GM06990 (cell line): ENCODE results near the gene NEK7.

Experiments used
- DNase-seq: peaks from one replicate; pipeline ENCODE4 v3.0.0-alpha.2; 2011; ENCODE audit not compliant: insufficient read length; ENCODE audit errors: extremely low read depth
- H3K27me3 ChIP-seq: replicated peaks from 2 replicates; pipeline ENCODE4 v1.6.0; 2011; ENCODE audit warnings: low read length; ENCODE audit not compliant: control insufficient read depth, insufficient read depth
- H3K36me3 ChIP-seq: 2 replicates; pipeline ENCODE4 v1.5.1; 2011; ENCODE audit warnings: low read length; ENCODE audit not compliant: control insufficient read depth, insufficient read depth
- H3K4me3 ChIP-seq: replicated peaks from 2 replicates; pipeline ENCODE4 v1.5.1; 2011; ENCODE audit warnings: low read depth, mild to moderate bottlenecking, control low read depth, low read length
- TF ChIP-seq, protein P1 (sequence below): IDR thresholded peaks from 2 replicates; pipeline ENCODE4 v1.5.1; 2011; ENCODE audit warnings: low read length, control low read depth, mild to moderate bottlenecking, inconsistent platforms; ENCODE audit not compliant: insufficient read depth, poor library complexity, severe bottlenecking

The NEK7 gene

GRCh38 chr1:198326232-198326631 is 169.4 kb downstream of the NEK7 start:
- Histone ChIP-seq H3K27me3 (no peaks in the 10 kb centered on the region), H3K36me3 (no peaks in the 10 kb centered on the region), H3K4me3 (no peak overlapping the region)
- no peak for DNase-seq
- TF ChIP-seq, protein P1, sequence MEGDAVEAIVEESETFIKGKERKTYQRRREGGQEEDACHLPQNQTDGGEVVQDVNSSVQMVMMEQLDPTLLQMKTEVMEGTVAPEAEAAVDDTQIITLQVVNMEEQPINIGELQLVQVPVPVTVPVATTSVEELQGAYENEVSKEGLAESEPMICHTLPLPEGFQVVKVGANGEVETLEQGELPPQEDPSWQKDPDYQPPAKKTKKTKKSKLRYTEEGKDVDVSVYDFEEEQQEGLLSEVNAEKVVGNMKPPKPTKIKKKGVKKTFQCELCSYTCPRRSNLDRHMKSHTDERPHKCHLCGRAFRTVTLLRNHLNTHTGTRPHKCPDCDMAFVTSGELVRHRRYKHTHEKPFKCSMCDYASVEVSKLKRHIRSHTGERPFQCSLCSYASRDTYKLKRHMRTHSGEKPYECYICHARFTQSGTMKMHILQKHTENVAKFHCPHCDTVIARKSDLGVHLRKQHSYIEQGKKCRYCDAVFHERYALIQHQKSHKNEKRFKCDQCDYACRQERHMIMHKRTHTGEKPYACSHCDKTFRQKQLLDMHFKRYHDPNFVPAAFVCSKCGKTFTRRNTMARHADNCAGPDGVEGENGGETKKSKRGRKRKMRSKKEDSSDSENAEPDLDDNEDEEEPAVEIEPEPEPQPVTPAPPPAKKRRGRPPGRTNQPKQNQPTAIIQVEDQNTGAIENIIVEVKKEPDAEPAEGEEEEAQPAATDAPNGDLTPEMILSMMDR, result no peak

- TF ChIP-seq, protein P1, result no peak
- no peaks in the 10 kb centered on the region for H3K36me3 ChIP-seq
- H3K4me3 ChIP-seq, result no peak overlapping the region
- no peak for DNase-seq
- no peaks in the 10 kb centered on the region for H3K27me3 ChIP-seq
These were observed 170.1 kb downstream of the NEK7 start for GRCh38 chr1:198326915-198327314.

GRCh38 chr1:198328458-198329032 is 171.7 kb downstream of the NEK7 start:
- no peaks in the 10 kb centered on the region for H3K36me3 ChIP-seq
- H3K27me3 ChIP-seq, result no peaks in the 10 kb centered on the region
- TF ChIP-seq, protein P1, result no peak
- no peak for DNase-seq
- no peak overlapping the region for H3K4me3 ChIP-seq

DNA sequence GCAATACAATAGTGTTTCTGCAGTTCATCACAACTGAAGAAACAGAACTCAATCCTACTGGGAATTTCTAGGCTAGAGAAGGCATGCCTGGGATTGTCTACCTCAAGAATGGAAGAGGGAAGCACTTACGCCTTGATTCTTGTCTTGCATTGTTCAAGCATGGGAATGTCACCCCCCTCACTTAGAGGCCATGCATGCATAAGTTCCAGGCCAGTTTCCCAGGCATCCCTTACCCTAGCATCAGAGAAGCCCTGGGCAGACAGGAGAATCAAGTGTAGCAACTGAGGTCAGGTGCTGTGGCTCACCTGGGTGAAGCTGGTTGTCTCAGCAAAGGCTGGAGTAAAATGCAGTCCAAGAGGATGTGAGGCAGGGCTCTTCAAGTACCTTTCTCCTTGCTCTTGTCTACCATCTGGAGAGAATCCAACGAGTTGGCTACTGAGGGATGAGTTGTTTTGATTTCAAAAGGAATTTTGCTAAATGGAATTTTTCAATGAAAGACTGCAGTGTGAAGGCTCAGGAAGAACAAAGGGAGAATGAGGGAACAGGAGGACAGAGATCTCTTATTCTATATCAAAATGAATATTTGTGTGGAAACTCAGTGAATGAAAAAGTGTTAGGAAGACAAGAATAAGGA is 174.3 kb downstream of the NEK7 start:
- TF ChIP-seq, protein P1, result no peak
- Histone ChIP-seq H3K27me3 (no peaks in the 10 kb centered on the region), H3K4me3 (no peak overlapping the region), H3K36me3 (no peaks in the 10 kb centered on the region)
- no peak for DNase-seq

GRCh38 chr1:198333744-198334143 is 176.9 kb downstream of the NEK7 start:
- Histone ChIP-seq H3K27me3 (no peaks in the 10 kb centered on the region), H3K36me3 (no peaks in the 10 kb centered on the region), H3K4me3 (no peak overlapping the region)
- no peak for DNase-seq
- TF ChIP-seq, protein P1, result no peak
